ENCODE data around the gene RUBCN.
"Not testable (repeated sequence)": the region's sequence is repeated elsewhere in the genome, so short reads cannot be mapped to it uniquely, and the experiment has no call there.

DNA sequence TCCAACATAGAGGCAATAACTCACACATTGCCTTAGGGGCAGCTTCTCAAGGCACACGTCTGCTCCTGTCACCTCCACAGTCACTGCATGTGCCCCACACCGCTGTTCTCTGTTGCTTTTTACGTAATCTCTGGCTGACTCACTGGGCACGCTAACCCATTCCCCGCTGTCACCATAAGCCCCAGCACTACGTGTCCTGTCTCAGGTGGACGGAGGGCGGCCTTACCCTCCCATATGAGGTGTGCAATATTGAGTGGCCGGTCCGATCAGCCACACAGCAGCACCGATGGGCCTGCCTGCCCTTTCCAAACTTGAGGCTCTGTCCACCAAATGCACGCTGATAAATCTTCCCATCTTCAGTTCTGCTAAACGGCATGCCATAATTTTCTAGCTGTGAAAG, 115.2 kb downstream of the RUBCN start:
- TF ChIP-seq EZH2 (IDR thresholded peaks at IDR 0.05; ENCODE audit: borderline replicate concordance, low read depth, low read length, poor library complexity, severe bottlenecking): not testable (repeated sequence)
- TF ChIP-seq, protein P1, sequence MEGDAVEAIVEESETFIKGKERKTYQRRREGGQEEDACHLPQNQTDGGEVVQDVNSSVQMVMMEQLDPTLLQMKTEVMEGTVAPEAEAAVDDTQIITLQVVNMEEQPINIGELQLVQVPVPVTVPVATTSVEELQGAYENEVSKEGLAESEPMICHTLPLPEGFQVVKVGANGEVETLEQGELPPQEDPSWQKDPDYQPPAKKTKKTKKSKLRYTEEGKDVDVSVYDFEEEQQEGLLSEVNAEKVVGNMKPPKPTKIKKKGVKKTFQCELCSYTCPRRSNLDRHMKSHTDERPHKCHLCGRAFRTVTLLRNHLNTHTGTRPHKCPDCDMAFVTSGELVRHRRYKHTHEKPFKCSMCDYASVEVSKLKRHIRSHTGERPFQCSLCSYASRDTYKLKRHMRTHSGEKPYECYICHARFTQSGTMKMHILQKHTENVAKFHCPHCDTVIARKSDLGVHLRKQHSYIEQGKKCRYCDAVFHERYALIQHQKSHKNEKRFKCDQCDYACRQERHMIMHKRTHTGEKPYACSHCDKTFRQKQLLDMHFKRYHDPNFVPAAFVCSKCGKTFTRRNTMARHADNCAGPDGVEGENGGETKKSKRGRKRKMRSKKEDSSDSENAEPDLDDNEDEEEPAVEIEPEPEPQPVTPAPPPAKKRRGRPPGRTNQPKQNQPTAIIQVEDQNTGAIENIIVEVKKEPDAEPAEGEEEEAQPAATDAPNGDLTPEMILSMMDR (conservative IDR thresholded peaks at IDR 0.05; ENCODE audit: low read depth, low read length): not testable (repeated sequence)
